ENCODE data around the gene CABLES2.

The CABLES2 gene

DNA sequence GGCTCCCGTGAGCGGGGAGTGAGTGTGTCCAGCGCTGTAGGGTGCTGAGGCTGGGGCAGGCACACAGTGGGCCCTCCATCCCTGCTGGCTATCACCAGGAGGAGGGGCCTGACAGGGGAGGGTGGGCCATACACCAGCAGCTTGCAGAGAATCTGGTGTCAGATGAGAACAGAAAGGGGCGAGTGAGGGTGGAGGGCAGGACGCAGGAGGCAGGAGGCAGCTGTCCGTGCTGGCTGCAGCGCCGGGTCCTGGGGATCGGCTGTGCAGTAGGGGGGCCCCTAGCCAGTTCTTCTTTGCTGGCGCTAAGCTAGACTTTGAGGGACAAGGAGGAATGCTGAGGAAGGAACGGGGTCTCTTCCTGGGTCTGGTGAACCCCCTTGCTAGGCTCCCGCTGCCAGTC lies 1.6 kb upstream of the CABLES2 start:
- H3K9ac ChIP-seq (ENCODE audit: low read length): no peak overlapping the region
- H3K27me3 ChIP-seq (ENCODE audit: insufficient read depth, low read length): no peaks in the 10 kb centered on the region; the same call in 1 of the 2 replicates
- H3K36me3 ChIP-seq (ENCODE audit: insufficient read depth, low read length): no peaks in the 10 kb centered on the region
- H3K9me3 ChIP-seq (ENCODE audit: low read length): no peaks in the 10 kb centered on the region
- no peak overlapping the region for H2AFZ ChIP-seq (ENCODE audit: low read length)
- H3K4me1 ChIP-seq (ENCODE audit: insufficient read depth, low read length, severe bottlenecking): peaks cover 35% of the 10 kb centered on the region
- H4K20me1 ChIP-seq (ENCODE audit: insufficient read depth, low read length): no peaks in the 10 kb centered on the region
- 0 out of 2 replicates have a peak, but pooled peaks cover 4% of the 10 kb centered on the region for H3K79me2 ChIP-seq (ENCODE audit: insufficient read depth, low read length)
- no peak overlapping the region for H3K4me2 ChIP-seq (ENCODE audit: low read length)
- no peak overlapping the region for H3K4me3 ChIP-seq (ENCODE audit: low read depth, low read length, poor library complexity, severe bottlenecking)
- TF ChIP-seq, protein P1, sequence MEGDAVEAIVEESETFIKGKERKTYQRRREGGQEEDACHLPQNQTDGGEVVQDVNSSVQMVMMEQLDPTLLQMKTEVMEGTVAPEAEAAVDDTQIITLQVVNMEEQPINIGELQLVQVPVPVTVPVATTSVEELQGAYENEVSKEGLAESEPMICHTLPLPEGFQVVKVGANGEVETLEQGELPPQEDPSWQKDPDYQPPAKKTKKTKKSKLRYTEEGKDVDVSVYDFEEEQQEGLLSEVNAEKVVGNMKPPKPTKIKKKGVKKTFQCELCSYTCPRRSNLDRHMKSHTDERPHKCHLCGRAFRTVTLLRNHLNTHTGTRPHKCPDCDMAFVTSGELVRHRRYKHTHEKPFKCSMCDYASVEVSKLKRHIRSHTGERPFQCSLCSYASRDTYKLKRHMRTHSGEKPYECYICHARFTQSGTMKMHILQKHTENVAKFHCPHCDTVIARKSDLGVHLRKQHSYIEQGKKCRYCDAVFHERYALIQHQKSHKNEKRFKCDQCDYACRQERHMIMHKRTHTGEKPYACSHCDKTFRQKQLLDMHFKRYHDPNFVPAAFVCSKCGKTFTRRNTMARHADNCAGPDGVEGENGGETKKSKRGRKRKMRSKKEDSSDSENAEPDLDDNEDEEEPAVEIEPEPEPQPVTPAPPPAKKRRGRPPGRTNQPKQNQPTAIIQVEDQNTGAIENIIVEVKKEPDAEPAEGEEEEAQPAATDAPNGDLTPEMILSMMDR (IDR thresholded peaks at IDR 0.05; ENCODE audit: low read length): no peak
- no peak for TF ChIP-seq EZH2 (IDR thresholded peaks at IDR 0.05; ENCODE audit: borderline replicate concordance, low read length)
- no peaks in the 10 kb centered on the region for H3F3A ChIP-seq (ENCODE audit: insufficient read depth, low read length)
- no peak overlapping the region for H3K27ac ChIP-seq (ENCODE audit: low read depth, low read length, poor library complexity, severe bottlenecking)
- no peaks in the 10 kb centered on the region for H3K9me2 ChIP-seq (ENCODE audit: low read depth, low read length)

- H3K4me3 ChIP-seq (ENCODE audit: low read depth, low read length, poor library complexity, severe bottlenecking): peak overlapping the region; percentile 57
- H3K27ac ChIP-seq (ENCODE audit: low read depth, low read length, poor library complexity, severe bottlenecking): no peak overlapping the region
- peak overlapping the region; percentile 51; the same call in 1 of the 2 replicates for H3K9ac ChIP-seq (ENCODE audit: low read length)
- H3K79me2 ChIP-seq (ENCODE audit: insufficient read depth, low read length): 0 out of 2 replicates have a peak, but pooled peaks cover 4% of the 10 kb centered on the region
- no peak for TF ChIP-seq EZH2 (IDR thresholded peaks at IDR 0.05; ENCODE audit: borderline replicate concordance, low read length)
- TF ChIP-seq, protein P1 (IDR thresholded peaks at IDR 0.05; ENCODE audit: low read length): no peak
- no peaks in the 10 kb centered on the region for H3K9me3 ChIP-seq (ENCODE audit: low read length)
- H3K4me1 ChIP-seq (ENCODE audit: insufficient read depth, low read length, severe bottlenecking): peaks cover 35% of the 10 kb centered on the region
- H3K4me2 ChIP-seq (ENCODE audit: low read length): peak overlapping the region; percentile 57
- H3F3A ChIP-seq (ENCODE audit: insufficient read depth, low read length): no peaks in the 10 kb centered on the region
- H3K27me3 ChIP-seq (ENCODE audit: insufficient read depth, low read length): no peaks in the 10 kb centered on the region; the same call in 1 of the 2 replicates
- H3K36me3 ChIP-seq (ENCODE audit: insufficient read depth, low read length): peaks cover 3% of the 10 kb centered on the region; the same call in 1 of the 2 replicates
- no peak overlapping the region for H2AFZ ChIP-seq (ENCODE audit: low read length)
- H4K20me1 ChIP-seq (ENCODE audit: insufficient read depth, low read length): no peaks in the 10 kb centered on the region
- H3K9me2 ChIP-seq (ENCODE audit: low read depth, low read length): no peaks in the 10 kb centered on the region
These were observed 970 bp upstream of the CABLES2 start for GRCh38 chr20:62408055-62408454.

DNA sequence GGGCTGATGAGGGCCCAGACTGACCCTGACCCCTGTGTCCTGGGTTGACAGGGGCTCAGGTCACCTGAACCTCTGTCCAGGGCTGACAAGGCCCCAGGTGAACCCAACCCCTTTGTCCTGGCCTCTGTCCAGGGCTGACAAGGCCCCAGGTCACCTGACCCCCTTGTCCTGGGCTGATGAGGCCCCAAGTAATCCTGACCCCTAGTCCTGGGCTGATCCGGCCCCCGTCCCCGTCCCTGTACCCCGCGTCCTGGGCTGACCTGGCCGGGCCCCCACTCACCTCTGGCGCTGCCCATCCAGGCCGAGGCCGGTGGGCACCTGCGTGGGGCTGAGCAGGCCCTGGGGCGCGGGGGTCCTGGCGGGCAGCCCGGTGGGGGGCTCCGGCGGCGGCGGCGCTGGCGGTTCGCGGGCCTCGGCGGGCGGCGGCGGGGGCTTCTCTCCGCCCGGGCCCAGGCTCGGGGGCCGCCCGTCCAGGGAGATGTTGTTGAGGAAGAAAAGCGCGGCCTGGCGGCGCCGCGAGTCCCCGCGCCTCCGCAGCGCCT lies 379 bp downstream of the CABLES2 start:
- no peaks in the 10 kb centered on the region for H3K9me2 ChIP-seq (ENCODE audit: low read depth, low read length)
- H3K79me2 ChIP-seq (ENCODE audit: insufficient read depth, low read length): 0 out of 2 replicates have a peak, but pooled peaks cover 4% of the 10 kb centered on the region
- H3K4me1 ChIP-seq (ENCODE audit: insufficient read depth, low read length, severe bottlenecking): peaks cover 43% of the 10 kb centered on the region

More for the DNA sequence above, 379 bp downstream of the CABLES2 start:
- Histone ChIP-seq H3K27me3 (ENCODE audit: insufficient read depth, low read length) (no peaks in the 10 kb centered on the region; the same call in 1 of the 2 replicates), H3K9ac (ENCODE audit: low read length) (peak overlapping the region; percentile 94), H3K4me3 (ENCODE audit: low read depth, low read length, poor library complexity, severe bottlenecking) (peak overlapping the region; percentile 84), H3K9me3 (ENCODE audit: low read length) (no peaks in the 10 kb centered on the region), H4K20me1 (ENCODE audit: insufficient read depth, low read length) (no peaks in the 10 kb centered on the region), H3F3A (ENCODE audit: insufficient read depth, low read length) (no peaks in the 10 kb centered on the region), H2AFZ (ENCODE audit: low read length) (no peak overlapping the region), H3K36me3 (ENCODE audit: insufficient read depth, low read length) (peaks cover 13% of the 10 kb centered on the region; the same call in 1 of the 2 replicates), H3K27ac (ENCODE audit: low read depth, low read length, poor library complexity, severe bottlenecking) (no peak overlapping the region), H3K4me2 (ENCODE audit: low read length) (peak overlapping the region; percentile 89)
- TF ChIP-seq, protein P1 (IDR thresholded peaks at IDR 0.05; ENCODE audit: low read length): no peak
- TF ChIP-seq EZH2 (IDR thresholded peaks at IDR 0.05; ENCODE audit: borderline replicate concordance, low read length): no peak

Data from OCI-LY1 (cell line).